GM12878 (cell line): ENCODE results near the gene COL25A1. TPM values are rescaled to one million over a fixed set of nuclear protein-coding genes. Genes with fewer than 3 reads are reported as not detected.

Experiments used
- ATAC-seq: fragments of 200-7000 bp; cut with Tn5 transposase; 3 replicates; pipeline ENCODE4 v1.9.1; 2020; ENCODE audit warnings: mild to moderate bottlenecking, moderate library complexity
- BruUV-seq: library from RNA; stranded (reverse); fragments of 400-500 nt; replicated peaks from 2 replicates; lab custom pipeline; 2021; lab: Mats Ljungman, UMichigan
- CTCF ChIA-PET: fragments of 300-600 bp; sonication (Branson Sonifier 250); formaldehyde crosslinking; extraction: SDS; loops from one replicate; lab custom pipeline; 2021; ENCODE audit warnings: inconsistent platforms; lab: Yijun Ruan, JAX
- POLR2A ChIA-PET: fragments of 350-600 bp; formaldehyde crosslinking; extraction: SDS; loops from one replicate; lab custom pipeline; 2021; ENCODE audit warnings: inconsistent platforms; lab: Charles Lee
- RAD21 ChIA-PET: fragments of 300-600 bp; sonication (Branson Sonifier 250); formaldehyde crosslinking; loops from one replicate; lab custom pipeline; 2023; ENCODE audit warnings: antibody characterized with exemption; ENCODE audit not compliant: unreplicated experiment; lab: Charles Lee
- SMC1A ChIA-PET: fragments of 300-600 bp; sonication (Branson Sonifier 250); formaldehyde crosslinking; loops from one replicate; lab custom pipeline; 2023; ENCODE audit not compliant: unreplicated experiment, uncharacterized antibody; lab: Charles Lee
- DNase-seq: peaks from one replicate; pipeline ENCODE4 v3.0.0-alpha.2; 2011; ENCODE audit warnings: low read depth, low spot score
- FAIRE-seq: peaks from 3 replicates; lab custom pipeline; 2011; peaks lifted over from hg19 to GRCh38; lab: Jason Lieb, UNC
- H2AFZ ChIP-seq: 2 replicates; pipeline ENCODE4 v1.6.0; 2011; ENCODE audit warnings: low read depth, low read length, control low read depth; ENCODE audit not compliant: control insufficient read depth
- H3K27ac ChIP-seq: 2 replicates; pipeline ENCODE4 v1.5.1; 2011; ENCODE audit warnings: control low read depth; ENCODE audit not compliant: control insufficient read depth, insufficient read depth
- H3K27me3 ChIP-seq, 2 experiments: replicated peaks in 1 of 2; 2 replicates each; pipeline versions ENCODE4 v1.6.0 to v1.6.1; 2011; ENCODE audit warnings: low read length in 1 of 2; ENCODE audit not compliant: control insufficient read depth in 2 of 2, insufficient read depth in 2 of 2
- H3K36me3 ChIP-seq, 2 experiments: 2 replicates each; pipeline ENCODE4 v1.5.1; 2011; ENCODE audit warnings: low read length in 1 of 2; ENCODE audit not compliant: control insufficient read depth in 2 of 2, insufficient read depth in 2 of 2
- H3K4me1 ChIP-seq: 2 replicates; pipeline ENCODE4 v1.6.1; 2011; ENCODE audit warnings: mild to moderate bottlenecking, low read length, moderate library complexity, mixed read lengths; ENCODE audit not compliant: control insufficient read depth, insufficient read depth
- H3K4me2 ChIP-seq: 2 replicates; pipeline ENCODE4 v1.6.0; 2011; ENCODE audit warnings: control low read depth; ENCODE audit not compliant: control insufficient read depth, insufficient read depth
- H3K4me3 ChIP-seq: fragments of 200-600 bp; sonication (generic); 2 replicates; pipeline ENCODE4 v1.5.1; 2016
- H3K79me2 ChIP-seq: 2 replicates; pipeline ENCODE4 v1.6.0; 2011; ENCODE audit warnings: low read length; ENCODE audit not compliant: control insufficient read depth, insufficient read depth
- H3K9ac ChIP-seq: 2 replicates; pipeline ENCODE4 v1.8.0; 2011; ENCODE audit warnings: low read length, control low read depth, mixed read lengths; ENCODE audit not compliant: control insufficient read depth, insufficient read depth
- H3K9me3 ChIP-seq: replicated peaks from 3 replicates; pipeline ENCODE4 v1.5.1; 2011; ENCODE audit warnings: mild to moderate bottlenecking, low read length; ENCODE audit not compliant: control insufficient read depth, insufficient read depth
- H4K20me1 ChIP-seq: 2 replicates; pipeline ENCODE4 v1.6.0; 2011; ENCODE audit not compliant: control insufficient read depth, insufficient read depth
- BMI1 ChIP-seq: fragments of 450-650 bp; IDR thresholded peaks from 2 replicates; pipeline ENCODE4 v1.6.1; 2016; ENCODE audit warnings: mild to moderate bottlenecking, moderate library complexity, borderline replicate concordance
- EGR1 ChIP-seq, 2 experiments: IDR thresholded peaks; 1 replicate in 1 of 2; 2 replicates in 1 of 2; pipeline ENCODE4 v1.6.1; 2011 to 2012; ENCODE audit warnings: low read depth in 2 of 2, low read length in 2 of 2, borderline replicate concordance in 1 of 2, mild to moderate bottlenecking in 1 of 2, moderate library complexity in 1 of 2
- MAX ChIP-seq: IDR thresholded peaks from 2 replicates; pipeline ENCODE4 v1.6.1; 2012; ENCODE audit warnings: low read depth, low read length, improper control_type of control experiment
- POLR2AphosphoS2 ChIP-seq: IDR thresholded peaks from 2 replicates; pipeline ENCODE4 v1.6.1; 2011; ENCODE audit warnings: low read depth, mild to moderate bottlenecking, low read length, improper control_type of control experiment, moderate library complexity
- SKIL ChIP-seq: fragments of 450-650 bp; IDR thresholded peaks from 2 replicates; pipeline ENCODE4 v1.6.1; 2017; ENCODE audit warnings: mild to moderate bottlenecking, low read depth, inconsistent platforms; ENCODE audit not compliant: poor library complexity, severe bottlenecking
- SMARCA5 ChIP-seq: fragments of 450-650 bp; IDR thresholded peaks from 2 replicates; pipeline ENCODE4 v1.6.1; 2017; ENCODE audit warnings: mild to moderate bottlenecking
- SREBF1 ChIP-seq: IDR thresholded peaks from 2 replicates; pipeline ENCODE4 v1.6.1; 2012; ENCODE audit warnings: mild to moderate bottlenecking, low read length
- SUPT20H ChIP-seq: IDR thresholded peaks from 2 replicates; pipeline ENCODE4 v1.6.1; 2011; ENCODE audit warnings: low read depth, mild to moderate bottlenecking, low read length, moderate library complexity, borderline replicate concordance; ENCODE audit not compliant: control insufficient read depth
- YBX1 ChIP-seq: fragments of 450-650 bp; IDR thresholded peaks from 2 replicates; pipeline ENCODE4 v1.6.1; 2016; ENCODE audit warnings: antibody characterized with exemption
- ZNF207 ChIP-seq: fragments of 450-650 bp; IDR thresholded peaks from 2 replicates; pipeline ENCODE4 v1.6.1; 2014; ENCODE audit warnings: antibody characterized with exemption, mild to moderate bottlenecking, borderline replicate concordance
- ZNF592 ChIP-seq: fragments of 450-650 bp; IDR thresholded peaks from 2 replicates; pipeline ENCODE4 v1.6.1; 2017; ENCODE audit warnings: mild to moderate bottlenecking, moderate library complexity
- ZNF687 ChIP-seq: fragments of 450-650 bp; IDR thresholded peaks from 2 replicates; pipeline ENCODE4 v1.6.1; 2017; ENCODE audit warnings: mild to moderate bottlenecking, moderate library complexity
- ZSCAN29 ChIP-seq: fragments of 450-650 bp; IDR thresholded peaks from 2 replicates; pipeline ENCODE4 v1.6.1; 2017; ENCODE audit warnings: mild to moderate bottlenecking, moderate library complexity
- ZZZ3 ChIP-seq: IDR thresholded peaks from 2 replicates; pipeline ENCODE4 v1.6.1; 2011; ENCODE audit warnings: low read depth; ENCODE audit not compliant: control insufficient read depth, insufficient read length
- WGBS: methylation state at CpG from one replicate; pipeline ENCODE4 v1.1.6; 2016; ENCODE audit warnings: low lambda C conversion rate; ENCODE audit not compliant: insufficient replicate concordance, insufficient coverage; ENCODE audit errors: missing lambda C conversion rate; 5-methylcytosine and 5-hydroxymethylcytosine counted together
- in situ Hi-C: fragments of 300-500 bp; cut with MboI; formaldehyde crosslinking; loops from 9 replicates; pipeline ENCODE4 v1.14.3; 2018; ENCODE audit warnings: mixed read lengths
- intact Hi-C: fragments of 100-400 bp; cut with micrococcal nuclease; formaldehyde crosslinking; loops from one replicate; pipeline ENCODE4 v1.14.2; 2022; ENCODE audit not compliant: unreplicated experiment
- polyA plus RNA-seq, 11 experiments: library from polyadenylated mRNA; depleted of rRNA in 4 of 11; unstranded in 6 of 11; stranded (reverse) in 5 of 11; fragments of >200 nt; fragmentation: Nextera tagmentation in 4 of 11; fragmentation: Illumina TruSeq in 1 of 11; extraction: Ambion mirVana in 4 of 11; extraction: Trizol in 1 of 11; gene quantifications; 1 replicate in 1 of 11; 2 replicates in 10 of 11; pipeline versions ENCODE4 v1.2.1 to v1.2.3, GENCODE V29; 2011 to 2016; ENCODE audit warnings: inconsistent platforms in 2 of 11, missing spikeins in 2 of 11, low read depth in 1 of 11
- total RNA-seq, 4 experiments: library from RNA; depleted of rRNA in 3 of 4; stranded (reverse); fragments of >200 nt in 3 of 4; fragmentation: Illumina TruSeq in 1 of 4; extraction: Trizol in 1 of 4; gene quantifications; 2 replicates each; pipeline versions ENCODE4 v1.2.1 to v1.2.3, GENCODE V29; 2013 to 2021

COL25A1 gene
- total and polyA plus RNA-seq, 10 of the 15 experiments (the other 5 are each of a cell fraction or from before 2014, with no cell fraction given), result 0.01 to 0.26 (median 0.12) TPM; not detected in 6

GRCh38 chr4:109131559-109131958, 170.9 kb downstream of the COL25A1 start:
- Histone ChIP-seq H3K27ac (no peak overlapping the region), H3K4me3 (no peak overlapping the region), H3K9me3 (no peaks in the 10 kb centered on the region), H4K20me1 (no peaks in the 10 kb centered on the region), H3K36me3 (no peaks in the 10 kb centered on the region), H2AFZ (no peak overlapping the region)
- ChIA-PET RAD21 (no interaction called here), CTCF (interaction anchor here (1.3 kb wide), 1 partner anchor 162 kb away, joined by 4 read pairs; no protein-coding TSS in a partner anchor), SMC1A (no interaction called here)
- in situ Hi-C loops (no loop called here), intact Hi-C loops (no loop called here)
- BruUV-seq, result no TSS peak
- ATAC-seq, result no peak
- TF ChIP-seq YBX1 (no peak), ZSCAN29 (no peak), ZNF687 (no peak), EGR1 (IDR thresholded peaks at IDR 0.05; ENCODE audit: borderline replicate concordance in 1 of 2, low read depth in 2 of 2, low read length in 2 of 2) (no peak), BMI1 (no peak), MAX (no peak), SUPT20H (no peak), SKIL (no peak), POLR2AphosphoS2 (no peak), ZNF207 (no peak), SREBF1 (no peak), ZNF592 (no peak), SMARCA5 (no peak), ZZZ3 (no peak)
- TF ChIP-seq, all 136 proteins: peak for 0
- H3K4me1 ChIP-seq, result no peaks in the 10 kb centered on the region
- no peaks in the 10 kb centered on the region for H3K79me2 ChIP-seq
- 22% methylated on average over 6 of the region's 6 CpGs for WGBS
- H3K27me3 ChIP-seq, result no peaks in the 10 kb centered on the region
- no peak overlapping the region for H3K9ac ChIP-seq
- POLR2A ChIA-PET, result no interaction called here
- FAIRE-seq (no peak), DNase-seq (no peak)
- no peak overlapping the region for H3K4me2 ChIP-seq
